Esophagus squamous epithelium (tissue), 4 donors: ENCODE measurements around the gene ALKBH1.

Experiments
- CTCF ChIP-seq, 6 experiments: fragments of 450-650 bp in 4 of 6; fragments of 200-600 bp in 2 of 6; sonication (generic) in 2 of 6; IDR thresholded peaks; one replicate each; pipeline ENCODE4 v1.5.1; 2016 to 2019; ENCODE audit warnings: antibody characterized with exemption in 6 of 6, mild to moderate bottlenecking in 4 of 6, moderate library complexity in 4 of 6
- POLR2A ChIP-seq, 4 donors: fragments of 450-650 bp; IDR thresholded peaks; one replicate each; pipeline ENCODE4 v1.6.1; 2017; ENCODE audit warnings: antibody characterized with exemption in 4 of 4, mild to moderate bottlenecking in 4 of 4, moderate library complexity in 3 of 4

GRCh38 chr14:77709412-77709811 lies 1.6 kb upstream of the ALKBH1 start:
- TF ChIP-seq POLR2A (IDR thresholded peaks at IDR 0.05) (no peak), CTCF (IDR thresholded peaks at IDR 0.05) (no peak)
